HG03175 (cell line): ENCODE measurements around the gene PANX2.

ENCODE experiments used
- ATAC-seq: cut with Tn5 transposase; IDR thresholded peaks from one replicate; pipeline ENCODE4 v1.9.1; 2021; ENCODE audit warnings: mild to moderate bottlenecking, moderate library complexity; ENCODE audit not compliant: unreplicated experiment

PANX2 gene

DNA sequence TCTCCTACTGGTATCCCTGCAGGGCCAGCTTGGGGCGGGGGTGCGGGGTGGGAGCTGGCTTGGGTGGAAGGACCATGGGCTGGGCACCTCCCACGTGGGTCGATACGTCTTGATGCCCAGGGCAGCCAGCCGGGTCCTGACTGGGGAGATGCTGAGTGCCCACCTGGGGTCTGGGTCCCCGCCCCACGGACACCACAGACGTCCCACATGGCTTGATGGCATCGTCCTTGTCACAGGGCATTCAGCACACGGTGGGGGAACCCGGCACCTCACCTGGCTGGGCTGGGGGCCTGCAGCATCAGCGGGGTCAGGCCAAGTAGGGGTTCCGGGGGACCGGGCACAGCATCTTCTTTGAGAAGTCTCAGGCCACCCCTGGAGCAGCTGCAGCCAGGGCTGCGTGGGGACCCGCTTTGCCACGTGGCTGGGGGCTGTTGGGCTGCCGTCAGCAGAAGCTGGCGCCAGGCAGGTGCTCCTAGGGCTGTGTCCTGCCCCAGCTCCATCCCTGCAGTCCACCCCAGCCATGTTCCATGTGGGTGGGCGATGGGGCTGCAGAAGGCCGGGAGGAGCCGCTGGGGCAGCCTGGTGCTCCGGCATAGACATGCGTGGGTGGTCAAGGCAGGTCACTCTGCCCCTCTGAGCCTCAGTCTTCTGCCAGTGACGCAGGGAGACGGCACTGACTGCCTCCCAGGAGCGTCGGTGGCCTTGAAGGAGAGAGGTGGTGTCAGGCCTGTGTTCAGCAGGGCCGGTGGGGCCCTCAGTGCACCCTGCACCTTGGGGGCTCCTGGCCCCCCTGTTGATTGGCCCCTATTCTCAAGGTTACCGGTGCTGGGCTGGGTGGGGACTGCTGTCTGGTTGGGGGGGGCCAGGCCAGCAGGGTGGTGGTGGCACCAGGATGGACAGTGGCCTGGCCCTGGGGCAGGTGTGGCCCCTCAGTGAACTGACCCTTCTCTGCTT, 38.7 kb downstream of the PANX2 start:
- ATAC-seq: no peak

GRCh38 chr22:50209893-50210292, 39.4 kb downstream of the PANX2 start:
- no peak for ATAC-seq

DNA sequence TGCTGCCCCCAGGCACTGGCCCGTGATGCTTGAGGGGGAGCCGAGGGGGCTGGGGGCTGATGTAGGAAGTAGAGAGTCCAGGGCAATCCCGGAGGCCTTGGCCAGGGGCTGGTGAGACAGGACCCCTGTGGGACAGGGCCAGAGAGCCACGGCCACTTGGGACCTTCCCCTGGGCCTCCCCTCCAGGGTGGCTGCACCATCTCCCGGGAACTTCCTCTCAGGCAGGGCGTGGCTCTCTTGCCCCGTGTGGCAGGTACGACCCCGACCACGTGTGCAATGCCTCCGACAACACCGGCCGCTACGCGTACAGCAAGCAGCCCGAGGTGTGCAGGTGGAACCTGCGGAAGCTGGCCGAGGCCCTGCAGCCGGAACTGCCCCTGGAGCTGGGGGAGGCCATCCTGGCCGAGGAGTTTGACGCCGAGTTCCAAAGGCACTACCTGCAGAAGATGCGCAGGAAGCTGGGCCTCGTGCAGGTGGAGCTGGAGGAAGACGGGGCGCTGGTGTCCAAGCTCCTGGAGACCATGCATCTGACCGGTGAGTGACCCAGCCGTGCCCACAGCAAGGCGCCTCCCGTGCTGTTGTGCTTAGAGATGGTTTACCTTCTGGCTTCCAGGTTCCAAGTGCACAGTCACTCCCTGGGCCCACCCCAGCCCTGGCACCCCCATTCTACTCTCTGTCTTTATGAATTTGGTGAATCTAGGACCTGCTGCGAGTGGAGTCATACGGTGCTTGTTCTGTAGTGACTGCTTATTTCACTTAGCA, 40.0 kb downstream of the PANX2 start:
- ATAC-seq: no peak

GRCh38 chr22:50211147-50211546, 40.6 kb downstream of the PANX2 start:
- no peak for ATAC-seq

GRCh38 chr22:50213263-50213662, 42.7 kb downstream of the PANX2 start:
- no peak for ATAC-seq

DNA sequence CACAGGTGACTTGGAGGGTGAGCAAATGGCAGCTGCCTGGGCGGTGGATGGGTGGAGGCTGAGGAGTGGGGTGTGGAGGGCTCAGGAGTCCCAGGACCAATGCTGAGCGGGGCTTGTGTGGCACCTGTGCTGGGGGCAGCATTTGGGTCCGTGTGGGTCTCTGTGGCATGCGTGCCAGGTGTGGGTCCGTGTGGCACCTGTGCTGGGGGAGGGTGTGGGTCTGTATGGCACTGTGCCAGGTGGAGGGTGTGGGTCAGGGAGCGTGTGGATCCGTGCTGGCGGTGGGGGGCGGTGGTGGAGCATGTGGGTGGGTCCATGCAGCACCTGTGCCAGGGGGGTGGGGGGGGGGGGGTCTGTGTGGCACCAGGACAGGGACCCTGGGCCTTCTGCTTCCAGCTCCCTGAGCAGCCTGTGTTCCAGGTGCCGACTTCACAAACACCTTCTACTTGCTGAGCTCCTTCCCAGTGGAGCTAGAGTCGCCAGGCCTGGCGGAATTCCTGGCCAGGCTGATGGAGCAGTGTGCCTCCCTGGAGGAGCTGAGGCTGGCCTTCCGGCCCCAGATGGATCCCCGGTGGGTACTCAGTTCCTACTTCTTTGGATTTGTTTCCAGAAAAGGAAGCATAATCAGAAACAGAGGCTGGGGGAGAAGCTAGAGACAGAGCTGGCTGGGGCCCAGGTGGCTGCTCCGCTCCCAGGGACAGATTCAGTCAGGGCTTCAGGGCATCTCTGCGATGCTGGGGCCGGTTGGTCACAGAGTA, 44.9 kb downstream of the PANX2 start:
- no peak for ATAC-seq

- ATAC-seq: no peak
Observed at GRCh38 chr22:50216055-50216683, 45.6 kb downstream of the PANX2 start.

GRCh38 chr22:50216684-50217520, 46.4 kb downstream of the PANX2 start:
- no peak for ATAC-seq

- no peak for ATAC-seq
Observed at GRCh38 chr22:50217543-50218152, 47.1 kb downstream of the PANX2 start.

GRCh38 chr22:50218153-50218995, 47.8 kb downstream of the PANX2 start:
- ATAC-seq: no peak

DNA sequence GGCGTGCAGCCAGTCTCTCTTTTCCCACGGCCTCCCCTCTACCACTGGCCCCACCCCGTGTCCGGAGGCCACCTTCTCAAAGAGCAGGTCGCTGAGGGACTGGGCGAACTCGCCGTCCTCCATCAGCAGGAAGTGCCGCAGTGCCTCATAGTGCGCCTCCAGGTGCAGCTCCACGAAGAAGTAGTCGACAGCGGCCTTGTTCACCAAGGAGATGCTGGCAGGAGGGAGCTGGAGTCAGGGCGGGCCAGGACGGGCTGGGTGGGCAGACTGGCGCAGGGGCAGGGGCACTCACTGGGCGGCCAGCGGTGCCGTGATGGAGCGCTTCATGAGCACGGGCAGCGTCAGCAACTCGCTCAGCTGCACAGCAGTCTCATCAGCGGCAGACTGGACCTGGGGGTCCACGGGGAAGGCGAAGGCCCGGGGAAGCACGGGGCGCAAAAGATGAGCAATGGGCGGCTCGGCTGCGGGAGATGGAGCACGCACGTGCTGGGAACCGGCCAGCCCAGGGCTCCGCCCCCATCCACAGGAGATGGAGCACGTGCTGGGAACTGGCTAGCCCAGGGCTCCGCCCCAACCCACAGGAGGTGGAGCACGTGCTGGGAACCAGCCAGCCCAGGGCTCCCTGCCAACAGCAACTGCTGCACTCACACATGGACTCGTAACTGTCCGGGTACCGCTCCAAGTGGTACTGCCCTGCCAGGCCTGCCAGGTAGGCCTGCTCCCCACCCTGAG, 48.6 kb downstream of the PANX2 start:
- ATAC-seq: no peak

DNA sequence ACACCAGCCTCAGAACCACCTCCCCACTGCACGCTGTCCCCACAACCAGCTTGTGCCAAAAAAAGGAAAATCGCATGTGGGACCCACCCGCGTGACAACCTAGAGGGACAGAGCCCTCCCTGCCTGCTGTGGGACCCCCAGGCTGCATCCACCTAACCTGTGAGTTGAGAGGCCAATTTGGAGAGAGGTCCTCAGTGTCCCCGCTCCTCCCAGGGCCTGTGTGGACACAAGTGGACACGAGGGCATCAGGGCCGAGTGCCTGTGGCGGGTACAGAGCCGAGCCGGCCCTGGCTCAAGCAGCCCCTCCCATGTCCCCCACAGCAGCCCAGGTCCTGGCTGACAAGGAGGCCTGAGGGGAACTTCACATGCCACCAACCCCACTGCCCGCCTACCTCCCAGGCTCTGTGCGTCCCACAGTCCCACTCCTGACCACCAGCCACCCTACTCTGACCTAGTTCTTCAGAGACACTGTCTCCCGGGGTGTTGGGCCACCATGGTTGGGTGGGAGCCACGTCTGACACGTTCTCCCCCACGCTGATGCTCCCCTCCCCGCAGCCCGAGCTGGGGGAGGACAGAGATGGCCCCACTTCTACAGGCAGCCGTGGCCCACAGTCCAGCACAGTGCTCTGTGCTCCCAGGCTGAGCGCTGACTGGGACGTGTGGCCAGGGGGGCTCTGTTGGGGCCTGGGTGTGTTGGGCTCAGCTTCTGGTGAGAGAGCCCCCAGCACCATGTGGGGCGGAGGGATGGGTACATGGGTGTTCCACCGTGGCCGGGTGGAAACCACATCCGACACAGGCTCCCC, 49.5 kb downstream of the PANX2 start:
- no peak for ATAC-seq

DNA sequence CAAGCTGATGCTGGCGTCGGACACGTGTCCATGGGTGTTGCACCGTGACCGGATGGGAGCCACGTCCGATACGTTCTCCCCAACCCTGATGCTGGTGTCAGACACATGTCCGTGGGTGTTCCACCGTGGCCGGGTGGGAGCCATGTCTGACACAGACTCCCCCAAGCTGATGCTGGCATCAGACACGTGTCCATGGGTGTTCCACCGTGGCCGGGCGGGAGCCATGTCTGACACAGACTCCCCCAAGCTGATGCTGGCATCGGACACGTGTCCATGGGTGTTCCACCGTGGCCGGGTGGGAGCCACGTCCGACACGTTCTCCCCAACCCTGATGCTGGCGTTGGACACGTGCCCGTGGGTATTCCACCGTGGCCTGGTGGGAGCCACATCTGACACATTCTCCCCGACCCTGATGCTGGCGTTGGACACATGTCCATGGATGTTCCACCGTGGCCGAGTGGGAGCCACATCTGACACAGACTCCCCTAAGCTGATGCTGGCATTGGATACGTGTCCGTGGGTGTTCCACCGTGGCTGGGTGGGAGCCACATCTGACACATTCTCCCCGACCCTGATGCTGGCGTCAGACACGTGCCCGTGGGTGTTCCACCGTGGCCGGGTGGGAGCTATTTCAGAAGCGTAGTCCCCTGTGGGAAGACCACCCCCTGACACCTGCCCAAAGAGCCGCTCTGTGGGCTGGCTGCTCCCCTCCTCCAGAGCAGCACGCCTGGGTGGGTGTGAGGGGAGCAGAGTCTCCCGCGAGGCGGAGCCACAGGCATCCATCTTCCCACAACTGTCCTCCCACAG, 50.3 kb downstream of the PANX2 start:
- no peak for ATAC-seq

DNA sequence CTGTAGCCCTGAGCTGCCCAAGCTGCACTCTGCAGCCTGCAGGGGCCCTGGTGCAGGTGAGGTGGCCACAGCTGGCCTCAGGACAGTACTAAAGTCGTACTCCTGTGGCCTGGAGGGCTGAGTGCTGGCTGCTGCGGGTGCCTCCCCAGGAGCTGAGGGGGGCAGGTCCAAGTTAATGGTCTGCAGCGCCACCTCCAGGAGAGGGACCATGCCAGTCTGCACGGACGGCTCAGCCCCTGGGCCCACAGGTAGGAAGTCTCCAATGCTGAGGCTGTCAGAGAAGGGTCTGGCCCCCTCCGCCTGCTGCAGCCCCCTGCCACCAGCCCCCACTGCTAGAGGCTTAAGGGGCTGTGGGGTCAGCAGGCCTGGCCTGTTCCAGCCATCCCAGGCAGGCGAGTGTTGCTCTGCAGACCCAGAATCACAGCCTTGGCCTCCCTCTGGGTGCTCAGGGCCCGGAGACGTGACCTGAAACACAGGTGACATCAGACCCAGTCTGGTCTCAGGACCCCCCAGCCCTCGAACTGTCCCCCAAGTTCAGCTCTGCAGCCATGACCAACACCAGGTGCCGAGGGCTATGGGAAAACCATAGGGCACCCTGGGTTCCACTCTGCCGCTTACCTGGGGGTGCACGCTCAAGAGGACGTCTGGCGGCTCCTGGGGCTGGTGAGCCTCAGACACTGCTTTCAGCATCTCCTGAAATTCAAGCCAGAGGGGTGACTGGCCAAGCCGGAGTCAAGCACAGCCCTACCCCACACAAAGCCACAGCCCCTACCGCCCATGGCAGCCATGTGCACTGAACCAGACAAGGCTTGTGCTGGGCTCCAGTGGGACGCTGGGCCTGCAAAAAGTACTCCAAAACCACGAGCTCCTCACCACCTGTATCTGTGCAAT, 51.1 kb downstream of the PANX2 start:
- ATAC-seq: no peak

GRCh38 chr22:50222508-50222907, 52.0 kb downstream of the PANX2 start:
- no peak for ATAC-seq
